Stimulated activated CD4-positive, alpha-beta T cell treated with anti-CD3 and anti-CD28 coated beads, TNF-alpha, amount 100 ng/mL, for 4 hours (primary cell): ENCODE results near the gene RFX2.
"Not testable (repeated sequence)": the region's sequence is repeated elsewhere in the genome, so short reads cannot be mapped to it uniquely, and the experiment has no call there.

Experiments used
- DNase-seq, 3 experiments: peaks; one replicate each; pipeline ENCODE4 v3.0.0-alpha.2; 2020; ENCODE audit warnings: low read depth in 3 of 3

RFX2 gene

GRCh38 chr19:6038634-6039405, 71.5 kb downstream of the RFX2 start:
- DNase-seq: no peak

GRCh38 chr19:6035026-6035425, 75.3 kb downstream of the RFX2 start:
- DNase-seq: no peak

- DNase-seq: no peak
These were observed 75.8 kb downstream of the RFX2 start for GRCh38 chr19:6034512-6034911.

DNA sequence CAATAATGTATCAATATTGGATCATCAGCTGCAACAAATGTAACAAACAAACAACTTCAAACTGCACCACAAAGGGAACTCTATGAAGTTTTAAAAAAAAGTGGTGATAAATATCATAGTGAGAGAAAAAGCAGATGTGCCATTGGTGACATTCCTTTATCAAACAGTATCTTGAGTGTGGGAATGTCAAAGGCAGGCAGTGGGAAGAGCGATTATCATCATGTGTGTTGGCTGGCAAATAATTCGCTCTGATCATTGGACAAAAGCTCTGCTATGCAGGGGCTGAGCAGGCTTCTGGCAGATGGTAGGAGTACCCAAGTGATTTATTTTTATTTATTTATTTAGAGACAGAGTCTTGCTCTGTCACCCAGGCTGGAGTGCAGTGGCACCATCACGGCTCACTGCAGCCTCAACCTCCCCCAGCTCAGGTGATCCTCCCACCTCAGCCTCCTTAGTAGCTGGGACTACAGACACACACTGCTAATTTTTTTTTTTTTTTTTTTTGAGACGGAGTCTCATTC, 76.5 kb downstream of the RFX2 start:
- no peak for DNase-seq

- no peak for DNase-seq
These were observed 77.5 kb downstream of the RFX2 start for GRCh38 chr19:6032827-6033226.

DNA sequence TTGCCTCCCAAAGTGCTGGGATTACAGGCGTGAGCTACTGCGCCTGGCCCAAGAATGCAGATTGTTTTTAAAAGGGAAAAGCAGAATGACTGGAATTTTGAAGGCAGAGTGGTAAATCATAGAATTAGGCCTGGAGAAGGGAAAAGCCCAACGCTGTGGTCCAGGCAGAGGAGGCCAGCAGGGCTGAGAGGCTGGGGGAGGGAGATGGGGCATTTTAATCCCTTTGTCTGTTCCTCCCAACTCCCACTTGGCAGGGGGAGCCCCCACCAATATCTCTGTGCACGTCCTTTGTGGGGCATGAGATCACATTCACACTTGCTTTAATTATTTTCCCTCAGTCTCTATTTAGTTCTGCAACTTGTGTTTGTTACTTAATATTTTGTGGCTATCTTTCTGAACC, 77.9 kb downstream of the RFX2 start:
- DNase-seq: no peak

DNA sequence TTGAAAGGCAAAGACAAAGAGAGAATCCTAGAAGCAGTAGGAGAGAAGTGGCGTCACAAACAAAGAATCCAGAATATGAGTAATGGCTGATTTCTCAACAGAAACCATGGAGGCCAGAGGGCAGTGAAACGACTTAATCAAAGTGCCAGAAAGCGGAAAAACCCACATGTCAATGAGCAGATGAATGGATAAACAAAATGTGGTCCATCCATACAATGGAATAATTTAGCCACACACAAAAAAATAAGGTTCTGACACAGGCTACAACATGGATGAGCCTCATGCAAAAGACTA, 80.1 kb downstream of the RFX2 start:
- DNase-seq: no peak

- DNase-seq: no peak
These were observed 83.7 kb downstream of the RFX2 start for GRCh38 chr19:6026390-6027227.

GRCh38 chr19:6024756-6025155, 85.5 kb downstream of the RFX2 start:
- DNase-seq: not testable (repeated sequence)

- DNase-seq: no peak
These were observed 86.4 kb downstream of the RFX2 start for GRCh38 chr19:6023936-6024335.

GRCh38 chr19:6023085-6023682, 87.1 kb downstream of the RFX2 start:
- DNase-seq: no peak

DNA sequence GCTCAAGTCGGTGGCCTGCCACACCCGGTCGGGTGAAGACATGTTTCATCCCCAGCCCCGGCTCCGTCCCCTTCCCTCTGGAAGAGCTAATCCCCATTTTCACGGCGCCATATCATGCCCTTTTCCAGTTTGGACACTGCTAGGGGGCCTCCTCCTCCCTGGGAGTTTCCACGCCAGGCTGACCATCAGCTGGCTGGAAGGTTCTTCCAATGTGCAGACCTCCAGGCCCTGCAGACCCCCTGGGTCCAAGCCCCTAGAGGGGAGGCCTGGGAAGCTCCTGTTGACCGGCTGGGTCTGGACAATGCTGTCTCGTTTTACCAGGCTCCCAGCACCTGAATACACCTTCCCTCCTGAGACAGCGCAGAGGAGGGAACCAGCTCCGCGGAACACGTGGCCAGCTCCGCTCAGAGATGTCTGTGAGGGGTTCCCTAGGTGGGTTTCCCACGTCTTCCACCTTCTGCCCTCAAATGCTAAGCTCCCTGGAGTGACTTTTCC, 87.7 kb downstream of the RFX2 start:
- no peak for DNase-seq

DNA sequence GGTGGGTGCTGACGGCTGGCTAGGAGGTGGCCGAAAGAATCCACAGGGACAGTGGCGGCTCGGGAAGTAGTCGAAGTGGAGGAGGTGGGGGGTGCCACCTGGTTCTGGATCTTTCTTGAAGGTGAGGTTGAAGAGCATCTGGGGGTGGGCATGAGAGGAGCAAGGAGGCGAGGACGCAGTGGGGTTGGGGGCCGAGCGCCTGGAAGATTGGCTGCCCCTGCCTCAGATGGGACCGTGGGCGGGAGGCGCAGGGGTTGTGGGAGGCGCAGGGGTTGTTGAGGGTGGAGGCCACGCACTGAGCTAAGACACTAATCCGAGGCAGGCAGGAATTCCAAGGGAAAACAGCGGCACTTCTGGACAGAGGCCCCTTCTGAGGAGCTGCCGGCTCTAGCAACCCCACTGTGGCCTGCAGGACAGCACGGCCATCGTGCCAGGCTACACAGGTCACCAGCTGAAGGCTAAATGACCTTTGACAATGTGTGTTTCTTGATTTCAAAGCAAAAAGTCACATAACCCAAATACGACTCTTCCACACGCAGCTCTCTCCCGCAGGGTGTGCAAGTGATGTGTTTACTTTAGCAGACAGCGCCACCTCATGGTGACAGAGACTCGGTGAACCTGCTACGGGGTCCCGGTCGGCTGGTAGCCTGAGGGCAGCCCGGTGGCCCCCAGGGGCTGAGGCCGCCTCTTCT, 88.3 kb downstream of the RFX2 start:
- peak; percentile 51 to 69 (median 52) for DNase-seq

DNA sequence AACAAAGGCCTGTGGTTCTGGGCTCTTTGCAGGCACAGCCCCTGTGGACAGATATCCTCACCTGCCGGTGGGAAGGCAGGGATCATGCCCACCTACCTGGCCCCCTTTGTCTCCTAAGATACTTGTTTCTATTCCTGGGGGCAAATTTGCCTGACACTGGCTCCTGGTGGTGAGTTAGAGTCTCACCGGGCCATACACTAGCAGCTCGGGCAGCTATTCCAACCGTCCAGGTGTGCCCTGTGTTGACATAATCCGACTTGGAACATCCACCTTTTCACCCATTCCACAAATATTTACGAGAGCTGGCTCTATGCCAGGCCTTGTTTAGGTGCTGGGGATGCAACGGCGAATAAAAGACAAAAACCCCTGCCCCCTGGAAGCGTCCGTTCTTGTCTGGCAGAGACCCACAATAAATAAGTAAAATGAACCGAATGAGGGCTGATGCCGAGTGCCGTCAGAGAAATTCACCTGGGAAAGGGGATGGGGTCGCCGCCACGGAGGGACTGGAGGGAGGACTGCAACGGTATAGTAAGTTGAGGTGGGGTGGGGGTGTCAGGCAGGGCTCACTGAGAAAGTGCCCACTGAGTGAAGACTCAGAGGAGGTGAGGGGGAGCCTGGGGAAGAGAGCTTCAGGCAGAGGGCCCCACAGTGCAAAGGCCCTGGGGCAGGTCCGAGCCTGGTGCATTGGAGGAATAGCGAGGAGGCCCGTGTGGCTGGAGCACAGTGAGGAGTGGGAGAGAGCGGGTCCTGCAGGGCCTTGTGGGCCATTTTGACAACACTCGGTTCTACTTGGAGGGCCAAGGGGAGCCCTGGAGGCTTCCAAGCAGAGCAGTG, 89.1 kb downstream of the RFX2 start:
- no peak for DNase-seq

DNA sequence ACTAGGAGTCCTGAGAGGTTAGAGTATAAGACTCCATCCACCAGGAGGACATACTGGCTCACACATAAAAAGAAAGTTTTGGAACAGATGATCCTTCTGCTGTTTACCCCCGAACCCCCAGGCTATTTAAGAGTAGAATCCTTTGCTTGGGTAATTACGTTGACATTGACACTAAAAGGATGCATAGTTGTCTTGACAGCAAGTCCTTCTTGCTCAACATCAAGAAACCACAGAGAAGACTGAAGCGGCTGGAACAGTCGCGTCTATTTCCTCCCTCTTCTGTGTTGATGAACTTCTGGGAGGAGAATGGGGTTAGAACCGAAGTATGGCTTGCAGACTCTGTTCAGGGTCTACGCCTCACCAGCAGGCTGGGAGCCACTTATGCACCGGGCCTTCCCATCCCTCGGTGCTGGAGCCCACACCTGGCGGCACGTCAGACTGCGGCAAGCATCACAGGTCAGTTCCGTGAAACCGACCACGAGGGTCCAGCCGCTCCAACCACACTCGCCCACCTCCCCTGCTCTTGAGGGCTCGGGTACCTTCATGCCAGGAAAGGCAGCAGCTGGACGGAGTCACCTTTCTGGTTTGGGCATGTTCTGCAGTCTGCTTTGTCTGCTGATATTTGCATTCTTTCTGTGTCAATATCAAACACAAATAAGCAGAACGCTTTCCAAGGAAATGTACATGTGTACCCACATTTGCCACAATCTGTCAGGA, 90.0 kb downstream of the RFX2 start:
- DNase-seq: no peak

GRCh38 chr19:6018786-6019185, 91.5 kb downstream of the RFX2 start:
- DNase-seq: no peak

GRCh38 chr19:6017576-6017975, 92.7 kb downstream of the RFX2 start:
- DNase-seq: no peak

DNA sequence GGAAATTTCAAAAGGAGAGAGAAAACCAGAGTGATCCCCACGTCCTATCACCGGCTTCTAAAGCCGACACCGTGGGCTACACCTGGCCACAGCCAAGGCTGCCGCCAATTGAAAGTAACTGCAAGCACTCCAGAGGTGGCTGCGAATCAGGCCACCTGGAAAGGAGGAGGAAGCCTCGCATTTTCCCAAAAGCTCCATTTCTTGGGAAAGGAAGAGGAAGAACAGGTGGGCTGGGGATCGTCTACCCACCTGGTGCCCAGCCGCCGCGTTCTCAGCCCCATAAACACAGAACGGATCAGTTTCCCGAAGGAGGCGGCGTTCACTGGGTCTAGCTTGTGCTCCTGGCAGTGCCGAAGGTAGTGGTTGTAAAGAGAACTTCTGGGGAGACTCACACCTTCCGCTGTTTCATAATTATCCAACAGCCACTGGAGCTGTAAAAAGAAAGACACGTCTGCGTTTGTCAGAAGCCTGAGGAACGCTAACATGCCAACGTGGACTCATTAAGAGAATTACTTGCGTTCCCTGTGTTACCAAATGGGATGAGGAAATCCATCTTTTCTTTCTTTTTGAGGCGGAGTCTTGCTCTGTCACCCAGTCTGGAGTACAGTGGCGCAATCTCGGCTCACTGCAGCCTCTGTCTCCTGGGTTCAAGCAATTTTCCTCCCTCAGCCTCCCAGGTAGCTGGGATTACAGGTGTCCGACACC, 94.3 kb downstream of the RFX2 start:
- DNase-seq: no peak

GRCh38 chr19:6014551-6015135, 95.7 kb downstream of the RFX2 start:
- no peak for DNase-seq
